Stomach (tissue), 9 donors: ENCODE measurements around the gene AP5M1. TPM values are rescaled to one million over a fixed set of nuclear protein-coding genes. Genes with fewer than 3 reads are reported as not detected.

Experiments used
- DNase-seq, 2 donors: peaks; one replicate each; pipeline versions ENCODE4 v3.0.0 to v3.0.0-alpha.2; 2013 to 2019
- H3K27ac ChIP-seq, 5 donors: fragments of 200-600 bp in 4 of 5; sonication (generic) in 4 of 5; one replicate each; pipeline ENCODE4 v1.5.1; 2013 to 2019; ENCODE audit warnings: mild to moderate bottlenecking in 1 of 5, moderate library complexity in 1 of 5
- H3K27me3 ChIP-seq, 3 donors: fragments of 200-600 bp; sonication (generic); one replicate each; pipeline ENCODE4 v1.5.1; 2017 to 2019; ENCODE audit warnings: mixed run types in 1 of 3
- H3K36me3 ChIP-seq, 4 donors: fragments of 200-600 bp; sonication (generic); 1 replicate in 3 of 4; 2 replicates in 1 of 4; pipeline ENCODE4 v1.5.1; 2016 to 2019
- H3K4me1 ChIP-seq, 4 donors: fragments of 200-600 bp; sonication (generic); one replicate each; pipeline ENCODE4 v1.5.1; 2016 to 2019
- H3K4me3 ChIP-seq, 4 donors: fragments of 200-600 bp; sonication (generic) in 3 of 4; one replicate each; pipeline ENCODE4 v1.5.1; 2016 to 2019; ENCODE audit warnings: mild to moderate bottlenecking in 1 of 4
- H3K9me3 ChIP-seq, 4 donors: fragments of 200-600 bp; sonication (generic); one replicate each; pipeline ENCODE4 v1.5.1; 2016 to 2019
- EP300 ChIP-seq: sonication (generic); formaldehyde crosslinking; IDR thresholded peaks from one replicate; pipeline ENCODE4 v1.6.1; 2017; ENCODE audit warnings: antibody characterized with exemption
- POLR2A ChIP-seq, 4 donors: fragments of 450-650 bp; IDR thresholded peaks; one replicate each; pipeline ENCODE4 v1.6.1; 2016; ENCODE audit warnings: antibody characterized with exemption in 4 of 4, control low read depth in 2 of 4, mild to moderate bottlenecking in 1 of 4, moderate library complexity in 1 of 4
- POLR2AphosphoS5 ChIP-seq, 3 donors: sonication (generic); formaldehyde crosslinking; IDR thresholded peaks; one replicate each; pipeline ENCODE4 v1.6.1; 2016; ENCODE audit warnings: antibody characterized with exemption in 3 of 3
- WGBS, 5 donors: extraction: QIAGEN DNeasy Blood & Tissue Kit in 3 of 5; methylation state at CpG; one replicate each; pipeline versions ENCODE4 v1.1.5 to v1.1.7; 2013 to 2018; 5-methylcytosine and 5-hydroxymethylcytosine counted together
- intact Hi-C: fragments of 100-400 bp; cut with DNase I; formaldehyde crosslinking; loops from one replicate; pipeline ENCODE4 v1.15.1; 2023; ENCODE audit warnings: low total_unique reads
- polyA plus RNA-seq, 3 donors: library from polyadenylated mRNA; stranded (reverse); fragments of 200-250 nt; gene quantifications; one replicate each; pipeline ENCODE4 v1.2.3, GENCODE V29; 2013
- total RNA-seq, 5 donors: library from RNA; depleted of rRNA; stranded (reverse); fragments of >200 nt; gene quantifications; one replicate each; pipeline versions ENCODE4 v1.1.0 to v1.2.3, GENCODE V29; 2014 to 2016
- TF ChIP-seq, protein P1 (sequence below), 7 experiments: fragments of 450-650 bp in 4 of 7; fragments of 200-600 bp in 3 of 7; sonication (generic) in 3 of 7; IDR thresholded peaks; one replicate each; pipeline ENCODE4 v1.5.1; 2016 to 2019; ENCODE audit warnings: antibody characterized with exemption in 7 of 7, control low read depth in 2 of 7, mild to moderate bottlenecking in 1 of 7
- donor health status: healthy with polysubstance abuse.
- donor health status: Bipolar disorder and iron deficiency.
- donor health status: healthy.

Gene AP5M1
- total and polyA plus RNA-seq, 8 donors: 5.2 to 44.2 (median 14.4) TPM

DNA sequence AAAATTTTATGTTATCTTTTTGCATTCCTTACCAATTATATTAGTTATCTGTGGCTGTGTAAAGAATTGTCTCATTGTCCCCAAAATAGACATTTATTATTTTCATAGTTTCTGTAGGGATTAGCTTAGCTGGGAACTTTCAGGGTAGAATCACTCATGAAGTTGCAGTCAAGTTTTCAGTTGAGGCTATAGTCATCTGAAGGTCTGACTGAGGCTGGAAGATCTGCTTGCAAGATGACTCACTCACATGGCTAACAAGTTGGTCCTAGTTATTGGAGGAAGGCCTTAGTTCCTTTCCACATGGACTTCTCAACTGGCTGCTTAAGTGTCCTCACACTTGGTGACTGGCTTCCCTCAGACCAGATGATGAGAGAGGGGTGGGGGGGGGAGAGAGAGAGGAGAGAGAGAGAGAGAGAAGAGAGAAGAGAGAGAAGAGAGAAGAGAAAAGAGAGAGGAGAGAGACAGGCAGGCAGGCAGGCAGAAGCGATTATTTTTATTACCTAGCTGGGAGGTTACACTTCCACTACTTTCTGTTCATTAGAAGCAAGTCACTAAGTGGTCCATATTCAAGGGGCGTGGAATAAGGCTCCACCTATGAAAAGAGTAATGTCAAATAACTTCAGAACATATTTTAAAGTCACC lies 6.4 kb downstream of the AP5M1 start:
- H3K4me3 ChIP-seq: no peak overlapping the region
- intact Hi-C loops: no loop called here
- no peaks in the 10 kb centered on the region for H3K9me3 ChIP-seq
- no peak overlapping the region for H3K27ac ChIP-seq
- peaks cover 7 to 47% (median 37%) of the 10 kb centered on the region in 4 donors for H3K36me3 ChIP-seq
- no peaks in the 10 kb centered on the region for H3K27me3 ChIP-seq
- WGBS, 5 donors: 92 to 100% (median 96%) methylated on average over 2 of the region's 2 CpGs
- DNase-seq: no peak
- TF ChIP-seq EP300 (no peak), POLR2AphosphoS5 (IDR thresholded peaks at IDR 0.05) (no peak), POLR2A (IDR thresholded peaks at IDR 0.05) (no peak)
- TF ChIP-seq, protein P1, sequence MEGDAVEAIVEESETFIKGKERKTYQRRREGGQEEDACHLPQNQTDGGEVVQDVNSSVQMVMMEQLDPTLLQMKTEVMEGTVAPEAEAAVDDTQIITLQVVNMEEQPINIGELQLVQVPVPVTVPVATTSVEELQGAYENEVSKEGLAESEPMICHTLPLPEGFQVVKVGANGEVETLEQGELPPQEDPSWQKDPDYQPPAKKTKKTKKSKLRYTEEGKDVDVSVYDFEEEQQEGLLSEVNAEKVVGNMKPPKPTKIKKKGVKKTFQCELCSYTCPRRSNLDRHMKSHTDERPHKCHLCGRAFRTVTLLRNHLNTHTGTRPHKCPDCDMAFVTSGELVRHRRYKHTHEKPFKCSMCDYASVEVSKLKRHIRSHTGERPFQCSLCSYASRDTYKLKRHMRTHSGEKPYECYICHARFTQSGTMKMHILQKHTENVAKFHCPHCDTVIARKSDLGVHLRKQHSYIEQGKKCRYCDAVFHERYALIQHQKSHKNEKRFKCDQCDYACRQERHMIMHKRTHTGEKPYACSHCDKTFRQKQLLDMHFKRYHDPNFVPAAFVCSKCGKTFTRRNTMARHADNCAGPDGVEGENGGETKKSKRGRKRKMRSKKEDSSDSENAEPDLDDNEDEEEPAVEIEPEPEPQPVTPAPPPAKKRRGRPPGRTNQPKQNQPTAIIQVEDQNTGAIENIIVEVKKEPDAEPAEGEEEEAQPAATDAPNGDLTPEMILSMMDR (IDR thresholded peaks at IDR 0.05): no peak
- H3K4me1 ChIP-seq: peaks cover 4 to 32% (median 20%) of the 10 kb centered on the region in 4 donors

GRCh38 chr14:57277062-57277461 lies 8.3 kb downstream of the AP5M1 start:
- no peak overlapping the region for H3K27ac ChIP-seq
- intact Hi-C loops: no loop called here
- no peak overlapping the region for H3K4me3 ChIP-seq
- H3K27me3 ChIP-seq: no peaks in the 10 kb centered on the region
- peaks cover 0 to 13% (median 5%) of the 10 kb centered on the region in 4 donors for H3K4me1 ChIP-seq
- peaks cover 7 to 65% (median 55%) of the 10 kb centered on the region in 4 donors for H3K36me3 ChIP-seq
- WGBS, 5 donors: 95 to 99% (median 97%) methylated on average over 3 of the region's 3 CpGs
- TF ChIP-seq POLR2A (IDR thresholded peaks at IDR 0.05): no peak
- no peak for TF ChIP-seq POLR2AphosphoS5 (IDR thresholded peaks at IDR 0.05)
- TF ChIP-seq, protein P1 (IDR thresholded peaks at IDR 0.05): no peak
- TF ChIP-seq EP300: no peak
- H3K9me3 ChIP-seq: no peaks in the 10 kb centered on the region
- no peak for DNase-seq

- DNase-seq: no peak
- H3K27ac ChIP-seq: no peak overlapping the region
- H3K9me3 ChIP-seq: no peaks in the 10 kb centered on the region
- WGBS, 5 donors: 88 to 100% (median 94%) methylated on average over 2 of the region's 2 CpGs
- peaks cover 9 to 91% (median 83%) of the 10 kb centered on the region in 4 donors for H3K36me3 ChIP-seq
- H3K4me1 ChIP-seq: no peaks in the 10 kb centered on the region
- no peak overlapping the region for H3K4me3 ChIP-seq
- H3K27me3 ChIP-seq: no peaks in the 10 kb centered on the region
- TF ChIP-seq POLR2AphosphoS5 (IDR thresholded peaks at IDR 0.05): no peak
- no peak for TF ChIP-seq EP300
- intact Hi-C loops: no loop called here
Observed at GRCh38 chr14:57287745-57288144, 19.0 kb downstream of the AP5M1 start.

GRCh38 chr14:57290751-57291150 lies 22.0 kb downstream of the AP5M1 start:
- Histone ChIP-seq H3K4me1 (no peaks in the 10 kb centered on the region), H3K4me3 (no peak overlapping the region), H3K27me3 (no peaks in the 10 kb centered on the region), H3K27ac (no peak overlapping the region), H3K9me3 (no peaks in the 10 kb centered on the region), H3K36me3 (peaks cover 0 to 63% (median 53%) of the 10 kb centered on the region in 4 donors)
- TF ChIP-seq POLR2A (IDR thresholded peaks at IDR 0.05) (no peak), POLR2AphosphoS5 (IDR thresholded peaks at IDR 0.05) (no peak), EP300 (no peak)
- TF ChIP-seq, protein P1 (IDR thresholded peaks at IDR 0.05): no peak
- no peak for DNase-seq
- WGBS, 5 donors: 77 to 87% (median 83%) methylated on average over 5 of the region's 5 CpGs
- intact Hi-C loops: no loop called here
